ENCODE data around the gene HNRNPU.

HNRNPU gene

DNA sequence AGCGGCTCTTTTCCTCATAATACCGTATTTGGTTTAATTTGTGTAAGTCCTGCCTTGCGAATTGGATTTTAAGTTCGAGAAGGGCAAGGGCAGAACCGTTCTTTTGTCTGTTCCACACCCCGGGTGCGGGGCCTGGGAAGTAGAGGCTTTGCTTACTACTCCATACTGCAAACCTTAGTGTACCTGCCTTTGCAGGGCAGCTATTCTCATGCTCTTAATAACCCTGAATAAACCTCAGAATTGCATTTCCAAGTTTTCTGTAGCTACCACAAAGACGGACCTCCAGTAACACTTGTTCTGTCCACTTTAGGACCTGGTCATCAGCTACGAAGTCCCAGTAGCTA lies 657 bp upstream of the HNRNPU start (continued):
- no peak for TF ChIP-seq ZNF140 (tag by site-specific recombination; IDR thresholded peaks at IDR 0.05)
- peak; percentile 62 for TF ChIP-seq ZNF335 (tag by site-specific recombination; conservative IDR thresholded peaks at IDR 0.05)
- no peak for TF ChIP-seq GLI4 (tag by site-specific recombination; IDR thresholded peaks at IDR 0.05)

DNA sequence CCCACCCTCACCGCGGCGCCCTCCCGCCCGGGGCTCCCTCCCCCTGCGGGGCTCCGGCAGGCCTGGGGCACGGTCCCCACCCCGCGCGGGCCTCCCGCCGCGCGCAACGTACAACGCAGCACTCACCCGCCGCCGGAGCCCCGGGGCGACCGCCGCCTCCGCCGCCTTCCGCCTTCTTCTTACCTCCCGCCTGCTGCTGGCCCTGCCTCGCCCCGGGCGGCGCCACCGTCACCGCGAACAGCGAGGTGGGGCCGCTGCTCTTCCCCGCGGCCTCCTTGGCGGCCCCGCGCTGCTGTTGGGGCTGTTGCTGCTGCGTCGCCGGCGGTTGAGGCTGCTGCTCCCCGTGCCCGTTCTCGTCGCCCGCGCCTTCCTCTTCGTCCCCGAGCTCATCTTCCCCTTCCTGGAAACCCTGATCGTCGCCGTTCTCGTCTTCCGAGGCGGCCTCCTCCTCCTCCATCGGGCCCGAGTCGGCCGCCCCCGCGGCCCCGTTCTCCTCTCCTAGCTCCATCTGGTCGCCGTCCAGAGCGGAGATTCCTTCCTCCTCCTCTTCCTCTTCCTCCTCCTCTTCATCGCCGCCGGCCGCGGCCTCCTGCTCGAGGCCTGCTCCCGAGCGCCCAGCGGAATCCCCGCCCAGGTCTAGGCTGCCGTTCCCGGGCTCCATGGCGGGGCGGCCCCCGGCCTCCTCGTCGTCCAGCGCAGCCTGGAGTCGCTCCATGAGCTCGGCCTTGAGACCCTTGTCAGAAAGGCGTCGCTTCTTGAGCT lies 671 bp downstream of the HNRNPU start:
- H3K27ac ChIP-seq (ENCODE audit: extremely low read depth, low read depth, low read length) = peak overlapping the region; percentile 100
- ChIA-PET POLR2A (interaction anchor here (0.5 to 5.5 kb wide), 15 partner anchors 9 to 187 kb away, joined by 3 to 98 read pairs (median 5); partner anchors contain the start of gene COX20), CTCF (interaction anchor here (0.7 to 6.6 kb wide), 6 partner anchors 28 to 178 kb away, joined by 3 to 38 read pairs (median 4); a partner anchor contains a TSS)
- peaks cover 31 to 45% of the 10 kb centered on the region in 2 experiments for H3K36me3 ChIP-seq (ENCODE audit: control insufficient read depth in 2 of 2, insufficient read depth in 1 of 2, low read length in 2 of 2)
- no peaks in the 10 kb centered on the region for H3K9me3 ChIP-seq (ENCODE audit: control insufficient read depth, insufficient read depth, low read depth, low read length)
- H3K4me1 ChIP-seq (ENCODE audit: control insufficient read depth, insufficient read depth, low read length) = peaks cover 16% of the 10 kb centered on the region
- H3K4me3 ChIP-seq (ENCODE audit: low read depth, low read length) = peak overlapping the region; percentile 80
- TF ChIP-seq TRIM28 (IDR thresholded peaks at IDR 0.05; ENCODE audit: borderline replicate concordance, low read length) (no peak), ZBTB20 (tag by site-specific recombination; IDR thresholded peaks at IDR 0.05) (peak; percentile 73; the same call in 1 of the 2 replicates), SCRT2 (tag by site-specific recombination; IDR thresholded peaks at IDR 0.05) (peak; percentile 30; the same call in 1 of the 2 replicates), ZNF169 (tag by site-specific recombination; IDR thresholded peaks at IDR 0.05) (no peak), ZNF660 (tag by site-specific recombination; IDR thresholded peaks at IDR 0.05) (no peak), ZNF335 (tag by site-specific recombination; conservative IDR thresholded peaks at IDR 0.05) (no peak), BCL11B (tag by site-specific recombination; IDR thresholded peaks at IDR 0.05; ENCODE audit: low read depth) (no peak), GLI4 (tag by site-specific recombination; IDR thresholded peaks at IDR 0.05) (no peak), ZNF174 (tag by site-specific recombination; IDR thresholded peaks at IDR 0.05) (no peak), ZNF658 (tag by site-specific recombination; IDR thresholded peaks at IDR 0.05) (no peak), ZNF350 (tag by site-specific recombination; IDR thresholded peaks at IDR 0.05) (no peak), GLIS1 (tag by site-specific recombination; IDR thresholded peaks at IDR 0.05) (peak; percentile 81), ZNF140 (tag by site-specific recombination; IDR thresholded peaks at IDR 0.05) (no peak), ZNF324 (tag by site-specific recombination; IDR thresholded peaks at IDR 0.05) (no peak), ZNF555 (tag by site-specific recombination; conservative IDR thresholded peaks at IDR 0.05) (no peak), ZBTB21 (tag by site-specific recombination; IDR thresholded peaks at IDR 0.05) (no peak)
- TF ChIP-seq, protein P1, sequence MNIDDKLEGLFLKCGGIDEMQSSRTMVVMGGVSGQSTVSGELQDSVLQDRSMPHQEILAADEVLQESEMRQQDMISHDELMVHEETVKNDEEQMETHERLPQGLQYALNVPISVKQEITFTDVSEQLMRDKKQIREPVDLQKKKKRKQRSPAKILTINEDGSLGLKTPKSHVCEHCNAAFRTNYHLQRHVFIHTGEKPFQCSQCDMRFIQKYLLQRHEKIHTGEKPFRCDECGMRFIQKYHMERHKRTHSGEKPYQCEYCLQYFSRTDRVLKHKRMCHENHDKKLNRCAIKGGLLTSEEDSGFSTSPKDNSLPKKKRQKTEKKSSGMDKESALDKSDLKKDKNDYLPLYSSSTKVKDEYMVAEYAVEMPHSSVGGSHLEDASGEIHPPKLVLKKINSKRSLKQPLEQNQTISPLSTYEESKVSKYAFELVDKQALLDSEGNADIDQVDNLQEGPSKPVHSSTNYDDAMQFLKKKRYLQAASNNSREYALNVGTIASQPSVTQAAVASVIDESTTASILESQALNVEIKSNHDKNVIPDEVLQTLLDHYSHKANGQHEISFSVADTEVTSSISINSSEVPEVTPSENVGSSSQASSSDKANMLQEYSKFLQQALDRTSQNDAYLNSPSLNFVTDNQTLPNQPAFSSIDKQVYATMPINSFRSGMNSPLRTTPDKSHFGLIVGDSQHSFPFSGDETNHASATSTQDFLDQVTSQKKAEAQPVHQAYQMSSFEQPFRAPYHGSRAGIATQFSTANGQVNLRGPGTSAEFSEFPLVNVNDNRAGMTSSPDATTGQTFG (tag by site-specific recombination; IDR thresholded peaks at IDR 0.05; ENCODE audit: borderline replicate concordance) = no peak
- TF ChIP-seq, protein P2, sequence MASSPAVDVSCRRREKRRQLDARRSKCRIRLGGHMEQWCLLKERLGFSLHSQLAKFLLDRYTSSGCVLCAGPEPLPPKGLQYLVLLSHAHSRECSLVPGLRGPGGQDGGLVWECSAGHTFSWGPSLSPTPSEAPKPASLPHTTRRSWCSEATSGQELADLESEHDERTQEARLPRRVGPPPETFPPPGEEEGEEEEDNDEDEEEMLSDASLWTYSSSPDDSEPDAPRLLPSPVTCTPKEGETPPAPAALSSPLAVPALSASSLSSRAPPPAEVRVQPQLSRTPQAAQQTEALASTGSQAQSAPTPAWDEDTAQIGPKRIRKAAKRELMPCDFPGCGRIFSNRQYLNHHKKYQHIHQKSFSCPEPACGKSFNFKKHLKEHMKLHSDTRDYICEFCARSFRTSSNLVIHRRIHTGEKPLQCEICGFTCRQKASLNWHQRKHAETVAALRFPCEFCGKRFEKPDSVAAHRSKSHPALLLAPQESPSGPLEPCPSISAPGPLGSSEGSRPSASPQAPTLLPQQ (tag by site-specific recombination; IDR thresholded peaks at IDR 0.05) = peak; percentile 73; the same call in 1 of the 2 replicates
- TF ChIP-seq, protein P3, sequence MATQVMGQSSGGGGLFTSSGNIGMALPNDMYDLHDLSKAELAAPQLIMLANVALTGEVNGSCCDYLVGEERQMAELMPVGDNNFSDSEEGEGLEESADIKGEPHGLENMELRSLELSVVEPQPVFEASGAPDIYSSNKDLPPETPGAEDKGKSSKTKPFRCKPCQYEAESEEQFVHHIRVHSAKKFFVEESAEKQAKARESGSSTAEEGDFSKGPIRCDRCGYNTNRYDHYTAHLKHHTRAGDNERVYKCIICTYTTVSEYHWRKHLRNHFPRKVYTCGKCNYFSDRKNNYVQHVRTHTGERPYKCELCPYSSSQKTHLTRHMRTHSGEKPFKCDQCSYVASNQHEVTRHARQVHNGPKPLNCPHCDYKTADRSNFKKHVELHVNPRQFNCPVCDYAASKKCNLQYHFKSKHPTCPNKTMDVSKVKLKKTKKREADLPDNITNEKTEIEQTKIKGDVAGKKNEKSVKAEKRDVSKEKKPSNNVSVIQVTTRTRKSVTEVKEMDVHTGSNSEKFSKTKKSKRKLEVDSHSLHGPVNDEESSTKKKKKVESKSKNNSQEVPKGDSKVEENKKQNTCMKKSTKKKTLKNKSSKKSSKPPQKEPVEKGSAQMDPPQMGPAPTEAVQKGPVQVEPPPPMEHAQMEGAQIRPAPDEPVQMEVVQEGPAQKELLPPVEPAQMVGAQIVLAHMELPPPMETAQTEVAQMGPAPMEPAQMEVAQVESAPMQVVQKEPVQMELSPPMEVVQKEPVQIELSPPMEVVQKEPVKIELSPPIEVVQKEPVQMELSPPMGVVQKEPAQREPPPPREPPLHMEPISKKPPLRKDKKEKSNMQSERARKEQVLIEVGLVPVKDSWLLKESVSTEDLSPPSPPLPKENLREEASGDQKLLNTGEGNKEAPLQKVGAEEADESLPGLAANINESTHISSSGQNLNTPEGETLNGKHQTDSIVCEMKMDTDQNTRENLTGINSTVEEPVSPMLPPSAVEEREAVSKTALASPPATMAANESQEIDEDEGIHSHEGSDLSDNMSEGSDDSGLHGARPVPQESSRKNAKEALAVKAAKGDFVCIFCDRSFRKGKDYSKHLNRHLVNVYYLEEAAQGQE (tag by site-specific recombination; IDR thresholded peaks at IDR 0.05) = peak; percentile 40; the same call in 1 of the 2 replicates
- TF ChIP-seq, protein P4, sequence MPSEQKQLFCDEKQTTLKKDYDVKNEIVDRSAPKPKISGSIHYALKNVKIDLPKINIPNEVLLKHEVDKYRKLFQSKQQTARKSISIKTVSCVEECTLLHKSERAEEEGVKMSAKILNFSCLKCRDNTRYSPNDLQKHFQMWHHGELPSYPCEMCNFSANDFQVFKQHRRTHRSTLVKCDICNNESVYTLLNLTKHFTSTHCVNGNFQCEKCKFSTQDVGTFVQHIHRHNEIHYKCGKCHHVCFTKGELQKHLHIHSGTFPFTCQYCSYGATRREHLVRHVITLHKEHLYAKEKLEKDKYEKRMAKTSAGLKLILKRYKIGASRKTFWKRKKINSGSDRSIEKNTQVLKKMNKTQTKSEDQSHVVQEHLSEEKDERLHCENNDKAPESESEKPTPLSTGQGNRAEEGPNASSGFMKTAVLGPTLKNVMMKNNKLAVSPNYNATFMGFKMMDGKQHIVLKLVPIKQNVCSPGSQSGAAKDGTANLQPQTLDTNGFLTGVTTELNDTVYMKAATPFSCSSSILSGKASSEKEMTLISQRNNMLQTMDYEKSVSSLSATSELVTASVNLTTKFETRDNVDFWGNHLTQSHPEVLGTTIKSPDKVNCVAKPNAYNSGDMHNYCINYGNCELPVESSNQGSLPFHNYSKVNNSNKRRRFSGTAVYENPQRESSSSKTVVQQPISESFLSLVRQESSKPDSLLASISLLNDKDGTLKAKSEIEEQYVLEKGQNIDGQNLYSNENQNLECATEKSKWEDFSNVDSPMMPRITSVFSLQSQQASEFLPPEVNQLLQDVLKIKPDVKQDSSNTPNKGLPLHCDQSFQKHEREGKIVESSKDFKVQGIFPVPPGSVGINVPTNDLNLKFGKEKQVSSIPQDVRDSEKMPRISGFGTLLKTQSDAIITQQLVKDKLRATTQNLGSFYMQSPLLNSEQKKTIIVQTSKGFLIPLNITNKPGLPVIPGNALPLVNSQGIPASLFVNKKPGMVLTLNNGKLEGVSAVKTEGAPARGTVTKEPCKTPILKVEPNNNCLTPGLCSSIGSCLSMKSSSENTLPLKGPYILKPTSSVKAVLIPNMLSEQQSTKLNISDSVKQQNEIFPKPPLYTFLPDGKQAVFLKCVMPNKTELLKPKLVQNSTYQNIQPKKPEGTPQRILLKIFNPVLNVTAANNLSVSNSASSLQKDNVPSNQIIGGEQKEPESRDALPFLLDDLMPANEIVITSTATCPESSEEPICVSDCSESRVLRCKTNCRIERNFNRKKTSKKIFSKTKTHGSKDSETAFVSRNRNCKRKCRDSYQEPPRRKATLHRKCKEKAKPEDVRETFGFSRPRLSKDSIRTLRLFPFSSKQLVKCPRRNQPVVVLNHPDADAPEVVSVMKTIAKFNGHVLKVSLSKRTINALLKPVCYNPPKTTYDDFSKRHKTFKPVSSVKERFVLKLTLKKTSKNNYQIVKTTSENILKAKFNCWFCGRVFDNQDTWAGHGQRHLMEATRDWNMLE (tag by site-specific recombination; conservative IDR thresholded peaks at IDR 0.05; ENCODE audit: low read depth) = no peak
- TF ChIP-seq, protein P5, sequence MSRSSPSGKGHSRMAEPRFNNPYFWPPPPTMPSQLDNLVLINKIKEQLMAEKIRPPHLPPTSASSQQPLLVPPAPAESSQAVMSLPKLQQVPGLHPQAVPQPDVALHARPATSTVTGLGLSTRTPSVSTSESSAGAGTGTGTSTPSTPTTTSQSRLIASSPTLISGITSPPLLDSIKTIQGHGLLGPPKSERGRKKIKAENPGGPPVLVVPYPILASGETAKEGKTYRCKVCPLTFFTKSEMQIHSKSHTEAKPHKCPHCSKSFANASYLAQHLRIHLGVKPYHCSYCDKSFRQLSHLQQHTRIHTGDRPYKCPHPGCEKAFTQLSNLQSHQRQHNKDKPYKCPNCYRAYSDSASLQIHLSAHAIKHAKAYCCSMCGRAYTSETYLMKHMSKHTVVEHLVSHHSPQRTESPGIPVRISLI (tag by site-specific recombination; IDR thresholded peaks at IDR 0.05) = no peak
